Bronchial epithelial cell (primary cell): ENCODE measurements around the gene RCN2. TPM values are rescaled to one million over a fixed set of nuclear protein-coding genes. Genes with fewer than 3 reads are reported as not detected.

Experiments used
- DNase-seq: peaks from one replicate; pipeline ENCODE4 v3.0.0-alpha.2; 2010; ENCODE audit warnings: low read depth
- FAIRE-seq: peaks from 2 replicates; lab custom pipeline; 2011; peaks lifted over from hg19 to GRCh38; lab: Jason Lieb, UNC
- H3K27me3 ChIP-seq: 2 replicates; pipeline ENCODE4 v1.5.1; 2011; ENCODE audit warnings: low read length; ENCODE audit not compliant: control insufficient read depth, insufficient read depth
- H3K36me3 ChIP-seq: 2 replicates; pipeline ENCODE4 v1.5.1; 2011; ENCODE audit warnings: low read length; ENCODE audit not compliant: control insufficient read depth, insufficient read depth
- H3K4me3 ChIP-seq: 2 replicates; pipeline ENCODE4 v1.5.1; 2011; ENCODE audit warnings: mild to moderate bottlenecking, low read depth, low read length, control low read depth
- total RNA-seq: library from RNA; depleted of rRNA; stranded (reverse); fragments of >200 nt; gene quantifications from 2 replicates; pipeline ENCODE4 v1.2.1, GENCODE V29; 2014
- TF ChIP-seq, protein P1 (sequence below): IDR thresholded peaks from 2 replicates; pipeline ENCODE4 v1.5.1; 2011; ENCODE audit warnings: mild to moderate bottlenecking, moderate library complexity, low read length, control low read depth, inconsistent platforms; ENCODE audit not compliant: insufficient read depth, severe bottlenecking

RCN2 gene
- total RNA-seq, 1 donor from 2014 or later = 60.6 TPM

DNA sequence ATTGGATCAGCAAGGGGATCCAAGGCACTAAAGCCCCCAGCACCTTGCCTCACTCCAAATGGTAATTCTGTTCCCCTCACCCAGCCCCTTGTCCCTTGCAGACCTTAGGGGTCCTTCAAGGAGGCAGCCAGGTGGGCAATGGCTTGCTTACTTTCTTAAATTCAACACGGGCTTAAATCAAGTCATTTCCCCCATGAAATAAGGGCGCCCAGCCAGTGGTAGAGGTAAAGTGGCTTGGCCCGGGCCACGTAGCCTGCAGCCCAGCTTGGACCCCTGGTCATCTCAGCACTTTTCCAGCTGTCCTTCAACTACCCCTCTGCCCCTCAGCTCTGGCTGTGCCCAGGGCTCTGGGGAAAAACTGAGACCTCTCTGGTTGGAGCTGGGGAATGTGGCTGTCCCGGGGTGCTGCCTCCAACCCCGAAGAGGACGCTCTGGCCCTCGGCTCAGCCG lies 64.6 kb downstream of the RCN2 start:
- Histone ChIP-seq H3K36me3 (no peaks in the 10 kb centered on the region), H3K27me3 (no peaks in the 10 kb centered on the region), H3K4me3 (no peak overlapping the region)
- TF ChIP-seq, protein P1, sequence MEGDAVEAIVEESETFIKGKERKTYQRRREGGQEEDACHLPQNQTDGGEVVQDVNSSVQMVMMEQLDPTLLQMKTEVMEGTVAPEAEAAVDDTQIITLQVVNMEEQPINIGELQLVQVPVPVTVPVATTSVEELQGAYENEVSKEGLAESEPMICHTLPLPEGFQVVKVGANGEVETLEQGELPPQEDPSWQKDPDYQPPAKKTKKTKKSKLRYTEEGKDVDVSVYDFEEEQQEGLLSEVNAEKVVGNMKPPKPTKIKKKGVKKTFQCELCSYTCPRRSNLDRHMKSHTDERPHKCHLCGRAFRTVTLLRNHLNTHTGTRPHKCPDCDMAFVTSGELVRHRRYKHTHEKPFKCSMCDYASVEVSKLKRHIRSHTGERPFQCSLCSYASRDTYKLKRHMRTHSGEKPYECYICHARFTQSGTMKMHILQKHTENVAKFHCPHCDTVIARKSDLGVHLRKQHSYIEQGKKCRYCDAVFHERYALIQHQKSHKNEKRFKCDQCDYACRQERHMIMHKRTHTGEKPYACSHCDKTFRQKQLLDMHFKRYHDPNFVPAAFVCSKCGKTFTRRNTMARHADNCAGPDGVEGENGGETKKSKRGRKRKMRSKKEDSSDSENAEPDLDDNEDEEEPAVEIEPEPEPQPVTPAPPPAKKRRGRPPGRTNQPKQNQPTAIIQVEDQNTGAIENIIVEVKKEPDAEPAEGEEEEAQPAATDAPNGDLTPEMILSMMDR = no peak
- DNase-seq (no peak), FAIRE-seq (no peak)

GRCh38 chr15:76996526-76997401 lies 65.2 kb downstream of the RCN2 start:
- FAIRE-seq (no peak), DNase-seq (peak; percentile 27)
- TF ChIP-seq, protein P1 = no peak
- H3K36me3 ChIP-seq = no peaks in the 10 kb centered on the region
- H3K4me3 ChIP-seq = no peak overlapping the region
- no peaks in the 10 kb centered on the region for H3K27me3 ChIP-seq

DNA sequence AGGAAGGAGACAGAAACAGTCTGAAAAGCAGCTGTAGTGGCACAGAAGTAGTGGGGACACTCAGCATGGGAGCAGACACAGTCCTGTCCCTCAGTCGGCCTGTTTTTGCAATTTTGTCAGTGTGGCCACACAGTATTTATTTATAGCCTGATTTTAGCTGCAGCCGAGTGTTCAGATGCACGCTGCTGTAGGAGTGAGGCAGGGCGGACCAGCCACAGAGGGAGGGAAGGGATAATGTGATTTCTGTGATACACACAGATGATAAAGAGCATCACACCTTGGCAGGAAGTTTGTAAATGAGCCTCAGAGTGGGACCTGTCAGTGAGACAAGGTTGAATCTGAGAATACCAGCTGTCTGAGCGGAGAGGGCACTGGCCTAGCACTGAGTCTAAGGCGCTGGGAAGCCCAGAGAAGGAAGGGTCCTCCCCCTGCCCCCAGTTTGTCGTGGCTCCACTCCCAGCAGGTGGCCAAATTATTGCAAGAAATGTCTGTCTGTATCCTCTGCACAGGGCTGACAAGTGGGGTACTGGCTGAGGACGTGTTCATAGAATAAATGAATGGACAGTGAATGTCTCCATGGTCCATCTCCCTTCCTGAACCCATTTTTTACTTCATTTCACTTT lies 67.2 kb downstream of the RCN2 start:
- TF ChIP-seq, protein P1 = no peak
- Histone ChIP-seq H3K36me3 (no peaks in the 10 kb centered on the region), H3K4me3 (no peak overlapping the region), H3K27me3 (no peaks in the 10 kb centered on the region)
- DNase-seq (no peak), FAIRE-seq (no peak)

DNA sequence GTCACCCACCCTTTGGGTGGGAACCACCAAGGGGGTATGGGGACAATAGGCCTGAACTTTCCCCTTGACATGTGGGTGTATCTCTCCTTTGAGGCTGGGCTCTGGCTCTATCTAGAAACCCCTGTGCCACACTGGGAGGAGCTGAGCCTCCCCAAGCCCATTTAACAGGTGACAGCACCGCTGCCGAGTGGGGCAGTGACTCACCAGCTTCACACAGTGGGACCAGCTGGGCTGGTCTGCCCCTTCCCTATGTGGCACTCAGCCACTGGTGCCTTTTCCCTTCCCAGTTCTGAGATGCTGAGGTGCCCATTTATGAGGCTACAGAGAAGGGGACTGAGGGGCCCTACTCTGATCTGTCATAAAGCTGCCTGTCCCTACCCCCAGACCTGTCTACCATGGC lies 68.4 kb downstream of the RCN2 start:
- Histone ChIP-seq H3K4me3 (no peak overlapping the region), H3K36me3 (no peaks in the 10 kb centered on the region), H3K27me3 (no peaks in the 10 kb centered on the region)
- TF ChIP-seq, protein P1 = no peak
- FAIRE-seq (no peak), DNase-seq (no peak)

GRCh38 chr15:77001351-77001750 lies 69.8 kb downstream of the RCN2 start:
- no peak for FAIRE-seq
- H3K36me3 ChIP-seq = no peaks in the 10 kb centered on the region
- no peak for DNase-seq
- H3K27me3 ChIP-seq = no peaks in the 10 kb centered on the region
- TF ChIP-seq, protein P1 = no peak
- H3K4me3 ChIP-seq = no peak overlapping the region
